Prostate gland (tissue), 2 donors: ENCODE results near the gene TIMM17B.

ENCODE experiments used
- CTCF ChIP-seq, 4 experiments: fragments of 200-600 bp in 2 of 4; fragments of 450-650 bp in 2 of 4; sonication (generic) in 2 of 4; IDR thresholded peaks; 1 replicate in 3 of 4; 2 replicates in 1 of 4; pipeline ENCODE4 v1.5.1; 2016 to 2019; ENCODE audit warnings: antibody characterized with exemption in 4 of 4, mild to moderate bottlenecking in 2 of 4, moderate library complexity in 2 of 4
- POLR2A ChIP-seq: fragments of 450-650 bp; IDR thresholded peaks from one replicate; pipeline ENCODE4 v1.6.1; 2016; ENCODE audit warnings: antibody characterized with exemption, mild to moderate bottlenecking
- POLR2AphosphoS5 ChIP-seq: sonication (generic); formaldehyde crosslinking; IDR thresholded peaks from one replicate; pipeline ENCODE4 v1.6.1; 2017; ENCODE audit warnings: antibody characterized with exemption

- TF ChIP-seq CTCF (IDR thresholded peaks at IDR 0.05), result no peak
- peak; percentile 44 for TF ChIP-seq POLR2AphosphoS5
- TF ChIP-seq POLR2A, result no peak
These were observed 377 bp downstream of the TIMM17B start for GRCh38 chrX:48897157-48897624.
